K562 (cell line): Measurements from ENCODE around the gene DLL4. TPM values are rescaled to one million over a fixed set of nuclear protein-coding genes. Genes with fewer than 3 reads are reported as not detected.

Experiments used
- ARID1B ChIP-seq: fragments of 450-650 bp; IDR thresholded peaks from 2 replicates; pipeline ENCODE4 v1.6.1; 2016; ENCODE audit warnings: antibody characterized with exemption, mild to moderate bottlenecking, inconsistent platforms
- CBX2 ChIP-seq: fragments of 200-600 bp; sonication (generic); IDR thresholded peaks from one replicate; pipeline ENCODE4 v1.6.1; 2012; ENCODE audit warnings: mild to moderate bottlenecking, low read length, inconsistent platforms; ENCODE audit not compliant: insufficient read depth, poor library complexity, severe bottlenecking
- CUX1 ChIP-seq: fragments of 200-800 bp; sonication (Bioruptor generic); IDR thresholded peaks from 2 replicates; pipeline ENCODE4 v1.6.1; 2016; ENCODE audit warnings: missing genetic modification characterization, missing compliant biosample characterization
- KDM1A ChIP-seq, 2 experiments: fragments of 450-650 bp; IDR thresholded peaks; 2 replicates each; pipeline ENCODE4 v1.6.1; 2016; ENCODE audit warnings: mild to moderate bottlenecking in 2 of 2
- MEF2D ChIP-seq: conservative IDR thresholded peaks from 2 replicates; pipeline ENCODE4 v1.6.1; 2016; ENCODE audit warnings: low read depth, missing genetic modification characterization, missing compliant biosample characterization
- NFXL1 ChIP-seq: fragments of 450-650 bp; formaldehyde crosslinking; IDR thresholded peaks from 2 replicates; pipeline ENCODE4 v1.4.0; 2021; ENCODE audit warnings: mild to moderate bottlenecking
- NFYB ChIP-seq: IDR thresholded peaks from 2 replicates; pipeline ENCODE4 v1.6.1; 2011; ENCODE audit warnings: mild to moderate bottlenecking, moderate library complexity; ENCODE audit not compliant: insufficient read length; ENCODE audit errors: extremely low read depth
- NR1H2 ChIP-seq: sonication (generic); formaldehyde crosslinking; IDR thresholded peaks from 2 replicates; pipeline ENCODE4 v1.4.0; 2020; ENCODE audit warnings: mild to moderate bottlenecking, missing genetic modification reagents
- SRSF9 ChIP-seq: fragments of 200-400 bp; formaldehyde crosslinking; IDR thresholded peaks from 2 replicates; pipeline ENCODE4 v1.6.1; 2017; ENCODE audit warnings: low read depth, low read length, borderline replicate concordance
- THRB ChIP-seq: fragments of 450-650 bp; formaldehyde crosslinking; conservative IDR thresholded peaks from 2 replicates; pipeline ENCODE4 v1.4.0; 2022; ENCODE audit warnings: mild to moderate bottlenecking, missing genetic modification characterization
- ZNF354B ChIP-seq: fragments of 250-450 bp; sonication (Bioruptor Pico); IDR thresholded peaks from 2 replicates; pipeline ENCODE4 v1.4.0; 2020
- ZNF695 ChIP-seq: fragments of 450-650 bp; formaldehyde crosslinking; IDR thresholded peaks from 2 replicates; pipeline ENCODE4 v1.4.0; 2020; ENCODE audit warnings: mild to moderate bottlenecking, moderate library complexity
- polyA plus RNA-seq, 8 experiments: library from polyadenylated mRNA; depleted of rRNA in 4 of 8; stranded (reverse) in 5 of 8; unstranded in 3 of 8; fragments of >200 nt; fragmentation: Nextera tagmentation in 2 of 8; fragmentation: Illumina TruSeq in 1 of 8; extraction: Ambion mirVana in 2 of 8; extraction: Trizol in 1 of 8; gene quantifications; 2 replicates each; pipeline versions ENCODE4 v1.2.1 to v1.2.3, GENCODE V29; 2011 to 2014; ENCODE audit warnings: inconsistent platforms in 1 of 8, missing spikeins in 1 of 8
- total RNA-seq, 7 experiments: library from RNA; depleted of rRNA in 6 of 7; stranded (reverse); fragments of >200 nt in 6 of 7; fragmentation: Illumina TruSeq in 2 of 7; extraction: Trizol in 2 of 7; gene quantifications; 2 replicates each; pipeline versions ENCODE4 v1.2.1 to v1.2.3, GENCODE V29; 2011 to 2021; ENCODE audit warnings: low replicate concordance in 1 of 7
- TF ChIP-seq, protein P1 (sequence below): fragments of 250-450 bp; sonication (Bioruptor Pico); IDR thresholded peaks from 2 replicates; pipeline ENCODE4 v1.9.0; 2021; ENCODE audit warnings: mild to moderate bottlenecking, inconsistent platforms
- TF ChIP-seq, protein P2 (sequence below): IDR thresholded peaks from 2 replicates; pipeline ENCODE4 v1.6.1; 2016; ENCODE audit warnings: missing genetic modification characterization, missing compliant biosample characterization
- TF ChIP-seq, protein P3 (sequence below): fragments of 200-800 bp; sonication (Bioruptor generic); IDR thresholded peaks from 2 replicates; pipeline ENCODE4 v1.6.1; 2017; ENCODE audit warnings: missing genetic modification characterization, missing compliant biosample characterization

Gene DLL4
- total and polyA plus RNA-seq, 9 of the 15 experiments (the other 6 are each of a cell fraction or from before 2014, with no cell fraction given) = 0.04 to 1.1 (median 0.41) TPM; not detected in 1

- TF ChIP-seq, protein P1, sequence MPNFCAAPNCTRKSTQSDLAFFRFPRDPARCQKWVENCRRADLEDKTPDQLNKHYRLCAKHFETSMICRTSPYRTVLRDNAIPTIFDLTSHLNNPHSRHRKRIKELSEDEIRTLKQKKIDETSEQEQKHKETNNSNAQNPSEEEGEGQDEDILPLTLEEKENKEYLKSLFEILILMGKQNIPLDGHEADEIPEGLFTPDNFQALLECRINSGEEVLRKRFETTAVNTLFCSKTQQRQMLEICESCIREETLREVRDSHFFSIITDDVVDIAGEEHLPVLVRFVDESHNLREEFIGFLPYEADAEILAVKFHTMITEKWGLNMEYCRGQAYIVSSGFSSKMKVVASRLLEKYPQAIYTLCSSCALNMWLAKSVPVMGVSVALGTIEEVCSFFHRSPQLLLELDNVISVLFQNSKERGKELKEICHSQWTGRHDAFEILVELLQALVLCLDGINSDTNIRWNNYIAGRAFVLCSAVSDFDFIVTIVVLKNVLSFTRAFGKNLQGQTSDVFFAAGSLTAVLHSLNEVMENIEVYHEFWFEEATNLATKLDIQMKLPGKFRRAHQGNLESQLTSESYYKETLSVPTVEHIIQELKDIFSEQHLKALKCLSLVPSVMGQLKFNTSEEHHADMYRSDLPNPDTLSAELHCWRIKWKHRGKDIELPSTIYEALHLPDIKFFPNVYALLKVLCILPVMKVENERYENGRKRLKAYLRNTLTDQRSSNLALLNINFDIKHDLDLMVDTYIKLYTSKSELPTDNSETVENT (CRISPR knock-in tag) = no peak
- TF ChIP-seq CUX1 (CRISPR knock-in tag) (no peak), ZNF695 (no peak), NFYB (no peak), KDM1A (IDR thresholded peaks at IDR 0.05) (no peak), CBX2 (no peak), NFXL1 (CRISPR knock-in tag) (no peak), ARID1B (peak; percentile 59), NR1H2 (CRISPR knock-in tag) (no peak), MEF2D (0 out of 2 replicates have a peak, but pooled peaks have one; percentile 56), THRB (CRISPR knock-in tag) (no peak), SRSF9 (no peak), ZNF354B (CRISPR knock-in tag) (no peak)
- TF ChIP-seq, protein P2, sequence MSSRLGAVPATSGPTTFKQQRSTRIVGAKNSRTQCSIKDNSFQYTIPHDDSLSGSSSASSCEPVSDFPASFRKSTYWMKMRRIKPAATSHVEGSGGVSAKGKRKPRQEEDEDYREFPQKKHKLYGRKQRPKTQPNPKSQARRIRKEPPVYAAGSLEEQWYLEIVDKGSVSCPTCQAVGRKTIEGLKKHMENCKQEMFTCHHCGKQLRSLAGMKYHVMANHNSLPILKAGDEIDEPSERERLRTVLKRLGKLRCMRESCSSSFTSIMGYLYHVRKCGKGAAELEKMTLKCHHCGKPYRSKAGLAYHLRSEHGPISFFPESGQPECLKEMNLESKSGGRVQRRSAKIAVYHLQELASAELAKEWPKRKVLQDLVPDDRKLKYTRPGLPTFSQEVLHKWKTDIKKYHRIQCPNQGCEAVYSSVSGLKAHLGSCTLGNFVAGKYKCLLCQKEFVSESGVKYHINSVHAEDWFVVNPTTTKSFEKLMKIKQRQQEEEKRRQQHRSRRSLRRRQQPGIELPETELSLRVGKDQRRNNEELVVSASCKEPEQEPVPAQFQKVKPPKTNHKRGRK (tag) = no peak
- TF ChIP-seq, protein P3, sequence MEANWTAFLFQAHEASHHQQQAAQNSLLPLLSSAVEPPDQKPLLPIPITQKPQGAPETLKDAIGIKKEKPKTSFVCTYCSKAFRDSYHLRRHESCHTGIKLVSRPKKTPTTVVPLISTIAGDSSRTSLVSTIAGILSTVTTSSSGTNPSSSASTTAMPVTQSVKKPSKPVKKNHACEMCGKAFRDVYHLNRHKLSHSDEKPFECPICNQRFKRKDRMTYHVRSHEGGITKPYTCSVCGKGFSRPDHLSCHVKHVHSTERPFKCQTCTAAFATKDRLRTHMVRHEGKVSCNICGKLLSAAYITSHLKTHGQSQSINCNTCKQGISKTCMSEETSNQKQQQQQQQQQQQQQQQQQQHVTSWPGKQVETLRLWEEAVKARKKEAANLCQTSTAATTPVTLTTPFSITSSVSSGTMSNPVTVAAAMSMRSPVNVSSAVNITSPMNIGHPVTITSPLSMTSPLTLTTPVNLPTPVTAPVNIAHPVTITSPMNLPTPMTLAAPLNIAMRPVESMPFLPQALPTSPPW (CRISPR knock-in tag) = no peak
These were observed 34.3 kb upstream of the DLL4 start (continued) for GRCh38 chr15:40894681-40895448.
